22Rv1 (cell line): ENCODE measurements around the gene AGTPBP1.

ENCODE experiments used
- ZFX ChIP-seq: fragments of 450-650 bp; IDR thresholded peaks from 2 replicates; pipeline ENCODE4 v1.6.1; 2017; ENCODE audit warnings: antibody characterized with exemption, borderline replicate concordance
- TF ChIP-seq, protein P1 (sequence below): fragments of 450-650 bp; IDR thresholded peaks from 2 replicates; pipeline ENCODE4 v1.5.1; 2017; ENCODE audit warnings: mild to moderate bottlenecking

DNA sequence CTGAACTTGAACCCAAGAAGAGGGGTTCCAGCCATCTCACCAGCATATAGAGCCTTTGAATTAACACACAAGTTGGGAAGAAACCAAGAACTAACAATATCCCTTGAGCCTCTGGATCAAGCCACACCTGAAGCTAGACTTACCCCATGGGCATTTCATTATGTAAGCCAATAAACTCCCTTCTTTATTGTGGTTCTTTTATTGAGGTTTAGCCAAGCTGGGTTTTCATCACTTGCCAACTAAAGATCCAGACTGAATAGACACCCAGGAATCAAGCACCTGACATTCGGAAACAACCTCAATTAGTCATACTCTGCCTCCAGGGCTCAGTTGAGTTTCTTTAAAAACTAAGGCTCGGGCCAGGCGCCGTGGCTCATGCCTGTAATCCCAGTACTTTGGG, 226.7 kb downstream of the AGTPBP1 start:
- TF ChIP-seq, protein P1, sequence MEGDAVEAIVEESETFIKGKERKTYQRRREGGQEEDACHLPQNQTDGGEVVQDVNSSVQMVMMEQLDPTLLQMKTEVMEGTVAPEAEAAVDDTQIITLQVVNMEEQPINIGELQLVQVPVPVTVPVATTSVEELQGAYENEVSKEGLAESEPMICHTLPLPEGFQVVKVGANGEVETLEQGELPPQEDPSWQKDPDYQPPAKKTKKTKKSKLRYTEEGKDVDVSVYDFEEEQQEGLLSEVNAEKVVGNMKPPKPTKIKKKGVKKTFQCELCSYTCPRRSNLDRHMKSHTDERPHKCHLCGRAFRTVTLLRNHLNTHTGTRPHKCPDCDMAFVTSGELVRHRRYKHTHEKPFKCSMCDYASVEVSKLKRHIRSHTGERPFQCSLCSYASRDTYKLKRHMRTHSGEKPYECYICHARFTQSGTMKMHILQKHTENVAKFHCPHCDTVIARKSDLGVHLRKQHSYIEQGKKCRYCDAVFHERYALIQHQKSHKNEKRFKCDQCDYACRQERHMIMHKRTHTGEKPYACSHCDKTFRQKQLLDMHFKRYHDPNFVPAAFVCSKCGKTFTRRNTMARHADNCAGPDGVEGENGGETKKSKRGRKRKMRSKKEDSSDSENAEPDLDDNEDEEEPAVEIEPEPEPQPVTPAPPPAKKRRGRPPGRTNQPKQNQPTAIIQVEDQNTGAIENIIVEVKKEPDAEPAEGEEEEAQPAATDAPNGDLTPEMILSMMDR = no peak
- no peak for TF ChIP-seq ZFX
